GM12872 (cell line): ENCODE measurements around the gene RBFOX1.

Source experiments
- CTCF ChIP-seq: IDR thresholded peaks from 3 replicates; pipeline ENCODE4 v1.5.1; 2011; ENCODE audit warnings: low read depth, mild to moderate bottlenecking, low read length, moderate library complexity; ENCODE audit not compliant: insufficient read depth

Gene RBFOX1

DNA sequence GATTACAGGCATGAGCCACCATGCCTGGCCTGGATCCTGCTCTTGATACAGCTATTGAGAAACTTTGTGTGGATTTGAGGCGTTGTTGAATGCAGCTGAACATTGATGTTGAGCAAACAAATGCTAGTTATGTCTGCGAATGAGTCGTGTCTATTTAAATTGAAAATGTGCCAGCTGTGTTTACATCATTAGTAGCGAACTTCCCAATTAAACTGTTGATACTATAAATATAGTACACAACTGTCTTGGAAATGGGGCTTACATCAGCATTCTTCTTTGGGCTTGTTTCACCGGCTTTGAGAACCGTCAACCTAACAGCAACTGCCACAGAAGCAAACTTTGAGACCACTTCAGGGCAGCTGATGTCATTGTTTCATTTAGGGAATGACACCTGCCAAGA lies 251.9 kb downstream of the RBFOX1 start:
- no peak for TF ChIP-seq CTCF

DNA sequence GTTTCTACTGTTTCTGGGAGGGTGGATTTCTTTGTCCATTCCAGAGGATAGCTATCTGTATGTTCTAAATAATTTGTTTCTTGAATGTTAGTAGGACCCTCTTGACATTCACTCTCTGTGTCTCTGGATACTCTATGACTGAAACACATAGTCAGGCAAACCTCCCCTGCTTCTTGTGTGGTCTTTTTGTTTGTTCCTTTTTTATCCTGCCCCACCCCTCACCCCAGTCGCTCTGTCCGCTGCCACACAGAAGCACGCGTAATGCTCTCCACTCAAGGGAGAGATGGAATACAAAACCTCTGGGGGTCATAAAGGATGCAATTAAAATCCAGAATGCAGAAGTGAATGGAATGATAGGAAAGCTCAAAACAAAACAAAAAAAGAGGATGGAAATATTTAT lies 253.1 kb downstream of the RBFOX1 start:
- no peak for TF ChIP-seq CTCF

- TF ChIP-seq CTCF = no peak
Measured at GRCh38 chr16:7590934-7591333, 258.3 kb downstream of the RBFOX1 start.

GRCh38 chr16:7596308-7596707 lies 263.7 kb downstream of the RBFOX1 start:
- no peak for TF ChIP-seq CTCF

- TF ChIP-seq CTCF = no peak
Measured at GRCh38 chr16:7597677-7598076, 265.0 kb downstream of the RBFOX1 start.

GRCh38 chr16:7601100-7601499 lies 268.5 kb downstream of the RBFOX1 start:
- TF ChIP-seq CTCF = no peak

GRCh38 chr16:7602291-7602950 lies 269.8 kb downstream of the RBFOX1 start:
- no peak for TF ChIP-seq CTCF
